HCT116 (cell line): ENCODE measurements around the gene UBE2N. TPM values are rescaled to one million over a fixed set of nuclear protein-coding genes. Genes with fewer than 3 reads are reported as not detected.

Experiments used
- ATAC-seq: fragments of 200-7000 bp; cut with Tn5 transposase; 2 replicates; pipeline ENCODE4 v1.9.1; 2020; ENCODE audit warnings: mild to moderate bottlenecking, moderate library complexity
- BruUV-seq: library from RNA; stranded (reverse); fragments of 400-500 nt; replicated peaks from 2 replicates; lab custom pipeline; 2021; lab: Mats Ljungman, UMichigan
- CTCF ChIA-PET: fragments of 300-600 bp; sonication (Branson Sonifier 250); formaldehyde crosslinking; loops from one replicate; lab custom pipeline; 2021; ENCODE audit warnings: antibody characterized with exemption; lab: Charles Lee
- POLR2A ChIA-PET: fragments of 300-600, 350-600 bp; sonication (Branson Sonifier 250); formaldehyde crosslinking; loops from one replicate; lab custom pipeline; 2021; ENCODE audit warnings: antibody characterized with exemption; lab: Charles Lee
- RAD21 ChIA-PET, 2 experiments: fragments of 300-600 bp; sonication (Branson Sonifier 250); formaldehyde crosslinking; loops; one replicate each; lab custom pipeline; 2023; ENCODE audit warnings: low total read pairs in 2 of 2; ENCODE audit not compliant: uncharacterized antibody in 2 of 2, unreplicated experiment in 2 of 2, low non-redundant PET in 1 of 2; lab: Charles Lee
- DNase-seq: peaks from one replicate; pipeline ENCODE4 v3.0.0-alpha.2; 2010; ENCODE audit warnings: low read depth, low spot score
- H2AFZ ChIP-seq: fragments of 200-600 bp; shearing (Covaris generic), sonication (generic); 2 replicates; pipeline ENCODE4 v1.6.1; 2017; ENCODE audit warnings: low read depth, mixed run types, mixed read lengths, antibody characterized with exemption, low read length; ENCODE audit not compliant: poor library complexity, severe bottlenecking
- H3K27ac ChIP-seq: 2 replicates; pipeline ENCODE4 v1.5.1; 2012; ENCODE audit warnings: low read depth, low read length
- H3K27me3 ChIP-seq: fragments of 200-600 bp; sonication (generic); 2 replicates; pipeline ENCODE4 v1.6.1; 2016; ENCODE audit warnings: mixed run types, low read length, mixed read lengths; ENCODE audit not compliant: insufficient read depth
- H3K36me3 ChIP-seq, 2 experiments: fragments of 200-500 bp in 1 of 2; fragments of 200-600 bp in 1 of 2; sonication (Bioruptor generic) in 1 of 2; sonication (generic) in 1 of 2; 2 replicates each; pipeline versions ENCODE4 v1.5.1 to v1.6.1; 2014 to 2016; ENCODE audit warnings: low read length in 2 of 2, inconsistent platforms in 1 of 2, mixed read lengths in 1 of 2, mixed run types in 1 of 2; ENCODE audit not compliant: insufficient read depth in 2 of 2, control insufficient read depth in 1 of 2
- H3K4me1 ChIP-seq, 2 experiments: fragments of 200-600 bp in 1 of 2; sonication (generic) in 1 of 2; 2 replicates each; pipeline versions ENCODE4 v1.5.1 to v1.6.1; 2012 to 2017; ENCODE audit warnings: low read length in 2 of 2, inconsistent platforms in 1 of 2, mild to moderate bottlenecking in 1 of 2, mixed read lengths in 1 of 2, mixed run types in 1 of 2, moderate library complexity in 1 of 2; ENCODE audit not compliant: insufficient read depth in 2 of 2, control insufficient read depth in 1 of 2
- H3K4me2 ChIP-seq: fragments of 200-600 bp; sonication (generic); 2 replicates; pipeline ENCODE4 v1.6.1; 2017; ENCODE audit warnings: mixed run types, low read length, mixed read lengths
- H3K4me3 ChIP-seq, 2 experiments: fragments of 200-600 bp in 1 of 2; sonication (generic) in 1 of 2; replicated peaks in 1 of 2; 2 replicates each; pipeline ENCODE4 v1.5.1; 2011 to 2016; ENCODE audit warnings: low read length in 2 of 2, control low read depth in 1 of 2, low read depth in 1 of 2, mild to moderate bottlenecking in 1 of 2, mixed read lengths in 1 of 2, mixed run types in 1 of 2
- H3K79me2 ChIP-seq: fragments of 200-600 bp; sonication (generic); 2 replicates; pipeline ENCODE4 v1.6.1; 2017; ENCODE audit warnings: mild to moderate bottlenecking, mixed run types, low read length, moderate library complexity, mixed read lengths; ENCODE audit not compliant: insufficient read depth
- H3K9ac ChIP-seq: fragments of 200-600 bp; sonication (generic); 2 replicates; pipeline ENCODE4 v1.6.1; 2016; ENCODE audit warnings: low read length, mixed read lengths
- H3K9me2 ChIP-seq: fragments of 200-600 bp; sonication (generic), shearing (Covaris generic); 2 replicates; pipeline ENCODE4 v1.6.1; 2017; ENCODE audit warnings: mixed run types, mild to moderate bottlenecking, moderate library complexity; ENCODE audit not compliant: insufficient read depth
- H3K9me3 ChIP-seq, 2 experiments: fragments of 200-500 bp in 1 of 2; fragments of 200-600 bp in 1 of 2; sonication (Bioruptor generic) in 1 of 2; sonication (generic) in 1 of 2; 2 replicates each; pipeline ENCODE4 v1.6.1; 2014 to 2017; ENCODE audit warnings: low read length in 2 of 2, mixed read lengths in 2 of 2, inconsistent platforms in 1 of 2, low read depth in 1 of 2, mild to moderate bottlenecking in 1 of 2, mixed run types in 1 of 2, moderate library complexity in 1 of 2; ENCODE audit not compliant: control insufficient read depth in 1 of 2, insufficient read depth in 1 of 2
- H4K20me1 ChIP-seq: fragments of 200-600 bp; sonication (generic), shearing (Covaris generic); 2 replicates; pipeline ENCODE4 v1.6.1; 2017; ENCODE audit warnings: mixed run types, mild to moderate bottlenecking, moderate library complexity; ENCODE audit not compliant: insufficient read depth
- ATF3 ChIP-seq: IDR thresholded peaks from 2 replicates; pipeline ENCODE4 v1.6.1; 2012
- CBX3 ChIP-seq: IDR thresholded peaks from 2 replicates; pipeline ENCODE4 v1.6.1; 2012; ENCODE audit warnings: low read depth
- CTCF ChIP-seq, 3 experiments: fragments of 200-600 bp in 1 of 3; sonication (generic) in 1 of 3; IDR thresholded peaks in 2 of 3; conservative IDR thresholded peaks in 1 of 3; 2 replicates each; pipeline ENCODE4 v1.5.1; 2012 to 2017; ENCODE audit warnings: low read depth in 2 of 3, low read length in 2 of 3, antibody characterized with exemption in 1 of 3, borderline replicate concordance in 1 of 3, control low read depth in 1 of 3, mild to moderate bottlenecking in 1 of 3, mixed read lengths in 1 of 3, mixed run types in 1 of 3, moderate library complexity in 1 of 3; ENCODE audit not compliant: insufficient read depth in 1 of 3
- EGR1 ChIP-seq: IDR thresholded peaks from 2 replicates; pipeline ENCODE4 v1.6.1; 2012; ENCODE audit warnings: low read depth
- ELF1 ChIP-seq: IDR thresholded peaks from 2 replicates; pipeline ENCODE4 v1.6.1; 2012; ENCODE audit warnings: low read depth, borderline replicate concordance
- EZH2 ChIP-seq: fragments of 200-600 bp; sonication (generic); IDR thresholded peaks from 2 replicates; pipeline ENCODE4 v1.6.1; 2017; ENCODE audit warnings: antibody characterized with exemption, mixed run types
- EZH2phosphoT487 ChIP-seq: fragments of 200-600 bp; IDR thresholded peaks from 2 replicates; pipeline ENCODE4 v1.6.1; 2018; ENCODE audit warnings: antibody characterized with exemption, borderline replicate concordance
- FOSL1 ChIP-seq: IDR thresholded peaks from 2 replicates; pipeline ENCODE4 v1.6.1; 2012; ENCODE audit warnings: low read depth
- JUND ChIP-seq: IDR thresholded peaks from 2 replicates; pipeline ENCODE4 v1.6.1; 2012
- MAX ChIP-seq: IDR thresholded peaks from 2 replicates; pipeline ENCODE4 v1.6.1; 2012
- POLR2A ChIP-seq: IDR thresholded peaks from 2 replicates; pipeline ENCODE4 v1.7.0; 2011; ENCODE audit warnings: borderline replicate concordance; ENCODE audit not compliant: insufficient read depth, insufficient read length; ENCODE audit errors: extremely low read depth
- RAD21 ChIP-seq: IDR thresholded peaks from 2 replicates; pipeline ENCODE4 v1.6.1; 2012; ENCODE audit warnings: low read depth, mild to moderate bottlenecking
- SIN3A ChIP-seq: IDR thresholded peaks from 2 replicates; pipeline ENCODE4 v1.6.1; 2012; ENCODE audit warnings: low read depth
- SP1 ChIP-seq: IDR thresholded peaks from 2 replicates; pipeline ENCODE4 v1.6.1; 2012; ENCODE audit warnings: low read depth
- SRF ChIP-seq: IDR thresholded peaks from 2 replicates; pipeline ENCODE4 v1.6.1; 2012; ENCODE audit warnings: low read depth
- TCF7L2 ChIP-seq: IDR thresholded peaks from 2 replicates; pipeline ENCODE4 v1.7.0; 2011; ENCODE audit warnings: borderline replicate concordance, inconsistent platforms; ENCODE audit not compliant: insufficient read depth, insufficient read length; ENCODE audit errors: extremely low read depth
- YY1 ChIP-seq: IDR thresholded peaks from 2 replicates; pipeline ENCODE4 v1.6.1; 2011; ENCODE audit warnings: low read length, low read depth, moderate library complexity, mild to moderate bottlenecking; ENCODE audit not compliant: insufficient replicate concordance; ENCODE audit errors: extremely low read depth
- ZBTB33 ChIP-seq: IDR thresholded peaks from 2 replicates; pipeline ENCODE4 v1.6.1; 2011; ENCODE audit warnings: mild to moderate bottlenecking, low read length, moderate library complexity; ENCODE audit not compliant: insufficient replicate concordance; ENCODE audit errors: extremely low read depth
- ZFX ChIP-seq: fragments of 450-650 bp; IDR thresholded peaks from 2 replicates; pipeline ENCODE4 v1.6.1; 2017
- ZNF274 ChIP-seq: fragments of 200-500 bp; sonication (Bioruptor generic); IDR thresholded peaks from 2 replicates; pipeline ENCODE4 v1.6.1; 2014; ENCODE audit warnings: mild to moderate bottlenecking, low read depth, low read length, inconsistent platforms
- intact Hi-C: fragments of 100-400 bp; cut with micrococcal nuclease; formaldehyde crosslinking; loops from 2 replicates; pipeline ENCODE4 v1.10.0; 2022
- total RNA-seq: library from RNA; stranded (reverse); gene quantifications from one replicate; pipeline ENCODE4 v1.2.1, GENCODE V29; 2021; ENCODE audit not compliant: unreplicated experiment

UBE2N gene
- total RNA-seq, 1 experiment from 2014 or later: 140 TPM

GRCh38 chr12:93441617-93442410 is at the start of gene UBE2N (continued):
- no peak for TF ChIP-seq RAD21
- TF ChIP-seq EGR1: peak; percentile 18; the same call in 1 of the 2 replicates
- no peak for TF ChIP-seq EZH2phosphoT487
- no peak for TF ChIP-seq FOSL1
- peak; percentile 84; the same call in 1 of the 2 replicates for TF ChIP-seq CBX3
- TF ChIP-seq POLR2A: peak; percentile 87
- peak; percentile 85 for TF ChIP-seq ZFX
- TF ChIP-seq SRF: no peak; the same call in 1 of the 2 replicates
- TF ChIP-seq, all 23 proteins: peak for 12

GRCh38 chr12:93484315-93484981 is 42.7 kb upstream of the UBE2N start:
- no TSS peak for BruUV-seq
- H3K4me1 ChIP-seq: peaks cover 6 to 10% of the 10 kb centered on the region in 2 experiments
- TF ChIP-seq ZNF274 (no peak), ZFX (no peak), MAX (no peak), EZH2 (no peak), ATF3 (no peak), CBX3 (no peak), YY1 (no peak), ZBTB33 (no peak), SP1 (no peak), EZH2phosphoT487 (no peak), CTCF (IDR thresholded peaks at IDR 0.05 in 2 of 3, conservative IDR thresholded peaks at IDR 0.05 in 1 of 3; ENCODE audit: borderline replicate concordance in 1 of 3, insufficient read depth in 1 of 3, low read depth in 2 of 3, low read length in 2 of 3) (no peak), TCF7L2 (no peak), SIN3A (no peak), SRF (no peak), ELF1 (no peak), RAD21 (no peak), JUND (no peak)

More at GRCh38 chr12:93484315-93484981, 42.7 kb upstream of the UBE2N start:
- peak; percentile 66 for ATAC-seq
- Histone ChIP-seq H3K36me3 (peaks cover 40 to 61% of the 10 kb centered on the region in 2 experiments), H3K4me2 (peak overlapping the region; percentile 44), H3K4me3 (no peak overlapping the region), H2AFZ (no peak overlapping the region), H3K27me3 (no peaks in the 10 kb centered on the region), H4K20me1 (no peaks in the 10 kb centered on the region), H3K9ac (no peak overlapping the region), H3K27ac (peak overlapping the region; percentile 15; the same call in 1 of the 2 replicates), H3K9me3 (no peaks in the 10 kb centered on the region), H3K9me2 (no peaks in the 10 kb centered on the region), H3K79me2 (peaks cover 53% of the 10 kb centered on the region)
- intact Hi-C loops: no loop called here
- ChIA-PET RAD21 (no interaction called here), CTCF (interaction anchor here (1.2 kb wide), 1 partner anchor 617 kb away, joined by 3 read pairs; no protein-coding TSS in a partner anchor), POLR2A (no interaction called here)
- no peak for DNase-seq
